ENCODE results near the gene CLDND2. TPM values are rescaled to one million over a fixed set of nuclear protein-coding genes. Genes with fewer than 3 reads are reported as not detected.

Gene CLDND2
- total RNA-seq, 1 donor from 2014 or later, result 5.1 TPM

GRCh38 chr19:51357952-51358351, 10.9 kb downstream of the CLDND2 start:
- intact Hi-C loops (cut with micrococcal nuclease), result no loop called here

DNA sequence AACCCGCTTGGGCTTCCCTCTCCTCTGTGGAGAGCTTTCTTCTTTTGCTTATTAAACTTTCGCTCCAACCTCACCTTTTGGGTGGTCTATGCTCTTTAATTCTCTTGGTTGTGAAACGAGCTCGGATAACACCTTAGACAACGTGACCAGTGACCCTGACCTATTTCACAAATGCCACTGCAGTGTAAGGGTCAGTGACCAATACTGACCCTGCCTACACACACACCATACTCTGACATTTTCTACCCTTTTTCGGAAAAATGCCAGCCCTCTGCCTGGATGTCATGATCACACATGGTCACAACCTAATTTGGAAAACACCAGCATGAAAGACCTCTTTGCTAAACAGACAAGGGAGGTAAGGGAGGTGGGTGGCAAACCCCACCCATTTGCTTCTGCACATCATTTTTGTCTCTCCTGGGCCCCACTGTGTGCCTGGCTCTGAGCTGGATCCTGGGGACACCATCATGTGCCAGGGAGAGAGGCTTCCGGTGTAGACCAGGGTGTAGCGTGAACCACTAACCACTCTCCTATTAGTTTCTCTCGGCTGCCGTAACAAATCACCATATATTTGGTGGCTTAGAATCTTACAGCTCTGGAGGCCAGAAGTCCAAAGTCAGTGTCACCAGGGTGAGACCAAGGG, 12.5 kb downstream of the CLDND2 start:
- intact Hi-C loops (cut with micrococcal nuclease), result no loop called here

- intact Hi-C loops (cut with micrococcal nuclease), result loop anchor here (1.0 kb wide), 1 partner anchor 13 kb away; no protein-coding TSS in a partner anchor
Observed at GRCh38 chr19:51354742-51355148, 14.1 kb downstream of the CLDND2 start.

DNA sequence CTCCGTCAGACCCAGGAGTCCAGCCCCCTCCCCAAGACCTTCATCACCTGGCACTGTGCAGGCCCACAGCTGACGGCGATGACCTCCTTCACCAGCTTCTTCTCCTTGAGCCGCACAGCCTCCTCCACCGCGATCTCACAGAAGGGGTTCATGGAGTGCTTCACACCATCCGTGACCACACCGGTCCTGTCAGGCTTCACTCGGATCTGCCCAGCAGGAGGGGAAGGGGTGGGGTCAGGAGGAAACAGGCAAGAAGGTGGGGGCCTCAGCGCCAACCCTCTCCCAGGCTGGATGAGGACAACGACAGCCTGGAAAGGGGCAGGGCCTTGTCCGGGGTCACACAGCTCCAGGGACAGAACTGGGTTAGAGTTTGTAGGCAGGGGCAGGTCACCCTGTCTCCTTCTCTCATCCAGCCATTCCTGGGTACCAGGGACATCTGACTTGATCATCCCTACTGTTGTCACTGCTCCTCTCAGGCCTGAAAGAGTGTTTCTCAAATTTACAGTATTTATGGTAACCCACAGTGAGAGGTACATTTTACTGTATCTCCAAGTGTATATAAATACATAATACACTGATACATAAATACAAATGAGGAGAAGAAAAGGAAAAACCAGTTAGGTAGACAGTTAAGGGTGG, 14.6 kb downstream of the CLDND2 start:
- intact Hi-C loops (cut with micrococcal nuclease), result no loop called here

GRCh38 chr19:51352783-51353360, 15.9 kb downstream of the CLDND2 start:
- intact Hi-C loops (cut with micrococcal nuclease), result no loop called here

DNA sequence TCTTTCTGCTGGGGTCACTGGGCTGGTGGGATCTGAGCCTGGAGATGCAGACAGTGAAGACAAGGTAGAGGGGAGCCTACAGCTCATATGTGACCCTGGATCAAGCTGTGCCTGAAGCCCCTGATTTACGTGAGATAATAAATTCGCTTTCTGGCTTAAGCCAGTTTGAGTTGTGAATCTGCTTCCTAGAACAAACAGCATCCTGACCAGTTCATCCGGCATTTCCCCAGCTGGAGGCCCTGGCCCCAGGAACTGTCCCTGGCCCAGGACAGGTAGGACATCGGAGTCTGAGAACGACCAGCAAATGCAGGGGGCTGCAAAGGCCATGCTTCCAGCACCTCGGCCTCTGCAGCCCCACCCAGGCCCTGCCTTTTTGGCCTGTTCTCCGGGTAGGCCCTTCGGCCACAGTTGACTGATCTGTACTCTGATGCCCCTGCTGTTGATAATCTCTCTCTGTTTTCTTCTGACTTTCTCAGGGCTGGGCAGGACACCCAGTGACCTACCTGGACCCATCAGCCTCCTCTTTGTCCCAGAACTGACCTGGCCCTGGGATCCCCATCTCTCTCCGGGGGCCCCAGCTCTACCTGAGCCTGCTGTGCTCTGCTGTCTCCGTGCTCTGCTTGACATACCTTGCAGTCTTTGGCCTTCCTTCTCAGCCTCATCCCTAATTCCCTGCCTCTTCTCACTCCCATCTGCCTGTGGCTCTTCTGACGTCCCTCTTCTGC, 17.4 kb downstream of the CLDND2 start:
- intact Hi-C loops (cut with micrococcal nuclease), result no loop called here

- intact Hi-C loops (cut with micrococcal nuclease), result no loop called here
Observed at GRCh38 chr19:51347209-51347928, 21.4 kb downstream of the CLDND2 start.

DNA sequence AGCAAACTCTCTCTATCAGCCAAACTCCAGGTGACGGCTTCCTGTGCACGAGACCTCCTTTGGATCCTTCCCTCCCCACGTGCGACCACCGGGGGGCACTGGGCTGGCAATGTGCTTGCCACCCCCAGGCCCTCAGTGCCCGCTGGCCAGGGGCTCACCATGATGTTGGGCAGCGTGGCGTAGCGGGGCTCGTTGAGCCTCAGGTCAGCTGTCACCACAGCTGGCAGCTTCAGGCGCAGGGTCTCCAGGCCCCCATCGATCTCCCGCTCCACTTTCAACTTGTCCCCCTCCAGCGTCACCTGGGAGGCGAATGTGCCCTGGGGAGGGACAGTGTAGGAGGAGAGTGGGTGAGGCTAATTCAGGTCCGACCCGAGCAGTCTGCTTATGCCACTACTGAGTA, 22.1 kb downstream of the CLDND2 start:
- intact Hi-C loops (cut with micrococcal nuclease), result no loop called here

GRCh38 chr19:51345076-51345620, 23.7 kb downstream of the CLDND2 start:
- intact Hi-C loops (cut with micrococcal nuclease), result no loop called here

DNA sequence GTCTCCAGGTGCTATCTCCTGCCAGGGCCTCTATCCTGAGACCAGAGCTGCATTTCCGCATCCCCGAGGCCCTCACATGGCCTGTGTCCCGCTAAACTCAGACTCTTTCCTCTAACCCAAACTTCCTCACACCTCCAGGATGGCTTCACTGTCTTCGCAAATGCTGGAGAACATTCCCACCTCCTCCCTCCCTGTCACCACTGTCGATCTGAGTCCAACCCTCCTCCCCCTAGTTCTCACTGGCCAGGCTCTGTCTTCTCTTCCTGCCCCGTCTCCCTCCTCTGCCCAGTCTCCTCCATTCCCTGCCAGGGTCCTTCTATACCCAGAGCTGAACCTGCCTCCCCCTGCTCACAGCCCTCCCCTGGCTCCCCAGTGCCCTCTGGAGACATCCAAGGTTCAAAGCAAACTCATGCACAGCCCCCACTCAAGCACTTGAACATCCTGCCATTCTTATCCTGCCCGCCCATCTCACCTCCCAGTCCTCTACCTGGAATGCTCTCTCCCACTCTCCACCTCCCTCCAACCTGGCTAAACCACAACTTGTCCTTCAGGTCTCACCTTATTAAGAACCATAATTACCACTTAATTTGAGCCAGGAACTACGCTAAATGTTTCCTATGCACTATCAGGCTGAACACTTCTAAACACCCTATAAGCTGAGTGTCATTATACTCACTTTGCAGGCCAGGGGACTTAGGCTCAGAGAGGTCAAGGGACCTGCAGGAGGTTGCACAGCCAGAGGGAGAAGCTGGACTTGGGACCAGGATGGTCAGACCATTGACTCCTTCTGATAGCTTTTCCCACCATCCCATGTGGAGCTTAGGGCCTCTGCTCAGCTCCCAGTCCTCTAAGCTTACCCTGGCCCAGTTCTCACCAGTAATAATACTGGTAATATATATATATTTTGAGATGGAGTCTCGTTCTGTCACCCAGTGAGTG, 25.9 kb downstream of the CLDND2 start:
- intact Hi-C loops (cut with micrococcal nuclease), result no loop called here

DNA sequence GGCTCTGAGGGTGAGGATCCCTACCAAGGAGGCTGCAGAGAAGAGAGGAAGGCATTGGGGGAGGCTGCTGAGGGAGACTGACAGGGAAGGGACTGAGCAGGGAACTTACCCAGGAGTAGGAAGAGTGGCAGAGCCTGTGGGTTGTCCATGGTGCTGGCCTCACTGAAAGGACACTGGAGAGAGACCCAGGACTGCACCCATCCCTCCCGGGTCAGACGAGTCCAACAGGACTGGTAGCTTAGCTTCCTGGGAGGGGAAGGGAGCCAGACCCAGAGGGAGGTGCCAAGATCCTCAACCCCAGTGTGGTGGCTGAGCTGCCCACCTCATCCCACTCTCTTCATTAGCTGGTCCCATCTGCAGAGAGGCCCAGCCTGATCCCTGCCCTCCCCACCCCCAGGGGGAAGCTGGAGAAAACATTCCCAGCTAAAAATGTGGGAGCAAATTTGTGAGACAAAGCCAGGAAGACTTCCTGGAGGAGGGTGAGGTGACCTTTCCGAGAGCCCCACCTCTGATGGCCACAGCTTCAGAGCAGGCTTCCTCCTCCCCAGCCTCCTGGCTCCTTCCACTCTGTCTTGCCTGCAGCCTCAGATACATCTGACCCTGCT, 26.7 kb downstream of the CLDND2 start, which contains the start of gene VSIG10L:
TSS of gene VSIG10L (minus strand) at position 164 of the 605 bp plus-strand sequence. CDS start at position 149, 15 bp downstream.
- intact Hi-C loops (cut with micrococcal nuclease), result no loop called here

- intact Hi-C loops (cut with micrococcal nuclease), result no loop called here
Observed at GRCh38 chr19:51341066-51341465, 27.7 kb downstream of the CLDND2 start.

DNA sequence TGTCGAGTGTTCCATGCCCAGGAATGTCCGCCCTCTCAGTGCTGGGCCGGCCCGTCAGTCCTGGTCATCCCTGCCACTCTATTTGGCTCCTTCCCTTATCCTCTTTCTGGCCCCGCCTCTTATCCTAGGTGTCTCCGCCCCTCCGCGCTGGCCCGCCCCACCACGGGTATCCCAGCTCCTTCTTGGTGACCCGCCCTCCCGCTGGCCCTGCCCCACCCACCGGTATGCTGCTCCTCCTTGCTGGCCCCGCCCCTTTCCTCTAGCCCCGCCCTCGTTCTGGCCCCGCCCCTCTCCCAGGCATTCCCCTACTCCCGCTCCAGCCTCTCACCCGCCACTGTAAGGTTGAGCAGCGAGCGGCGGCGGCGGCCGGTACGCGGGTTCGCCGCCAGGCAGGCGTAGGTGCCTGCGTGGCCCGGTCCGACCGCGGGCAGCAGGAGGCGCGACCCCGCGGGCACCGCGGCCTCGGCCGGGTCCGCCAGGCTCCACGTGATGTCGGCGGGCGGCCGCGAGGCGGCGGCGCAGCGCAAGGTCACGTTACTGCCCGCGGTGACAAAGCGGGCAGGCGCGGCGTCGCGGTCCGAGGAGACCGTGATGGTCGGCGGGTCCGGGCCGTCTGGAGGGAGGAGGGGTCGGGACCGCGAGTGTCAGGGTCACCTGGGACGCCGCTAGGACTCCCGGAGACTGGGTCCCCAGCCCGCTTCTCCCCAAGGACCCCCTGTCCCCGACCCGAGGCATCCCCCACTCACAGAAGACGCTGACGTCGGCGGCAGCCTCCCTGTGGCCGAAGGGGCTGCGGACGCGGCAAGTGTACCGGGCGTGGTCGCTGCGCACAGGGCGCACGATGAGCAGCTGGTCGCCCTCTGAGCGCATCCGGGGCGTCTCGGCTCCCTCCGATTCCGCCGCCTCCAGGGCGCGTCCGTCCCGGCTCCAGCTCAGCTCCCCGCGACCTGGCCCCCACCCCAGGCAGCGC, 28.8 kb downstream of the CLDND2 start:
- intact Hi-C loops (cut with micrococcal nuclease), result loop anchor here (1.0 to 5.0 kb wide), 7 partner anchors 13 to 317 kb away; no protein-coding TSS in a partner anchor

GRCh38 chr19:51339313-51339686, 29.5 kb downstream of the CLDND2 start:
- intact Hi-C loops (cut with micrococcal nuclease), result loop anchor here (1.0 to 5.0 kb wide), 7 partner anchors 12 to 318 kb away; no protein-coding TSS in a partner anchor

- intact Hi-C loops (cut with micrococcal nuclease), result loop anchor here (1.0 to 5.0 kb wide), 7 partner anchors 11 to 318 kb away; no protein-coding TSS in a partner anchor
Observed at GRCh38 chr19:51338563-51339312, 30.1 kb downstream of the CLDND2 start.

DNA sequence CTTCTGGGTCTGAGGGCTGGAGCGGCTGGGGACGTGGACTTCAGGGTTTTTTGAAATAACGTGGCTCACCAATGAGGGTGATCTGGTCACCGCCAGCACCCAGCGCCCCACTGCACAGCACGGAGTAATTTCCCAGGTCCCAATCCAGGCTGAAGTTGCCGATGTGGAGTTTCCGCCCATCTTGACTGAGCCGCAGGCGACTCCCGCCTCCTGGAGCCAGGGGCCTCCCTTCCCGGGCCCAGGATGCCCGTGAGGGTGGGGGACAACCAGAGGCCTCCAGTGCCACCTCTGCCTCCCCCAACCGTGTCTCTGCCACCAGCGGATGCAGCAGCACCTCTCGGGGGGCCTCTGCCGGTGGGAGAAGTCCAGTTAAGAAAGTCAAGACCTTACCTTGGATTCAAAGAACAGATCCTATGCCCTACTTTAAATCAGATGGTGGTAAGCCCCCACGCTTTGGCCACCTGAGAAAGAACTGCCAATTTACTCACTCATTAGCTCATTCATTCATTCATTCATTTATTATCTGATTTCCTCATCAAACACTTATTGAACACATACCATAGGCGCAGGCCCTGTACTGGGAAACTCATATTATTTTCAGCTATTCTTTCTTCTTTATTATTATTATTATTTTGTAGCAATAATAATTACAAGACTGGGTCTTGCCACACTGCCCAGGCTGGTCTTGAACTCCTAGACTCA, 30.8 kb downstream of the CLDND2 start:
- intact Hi-C loops (cut with micrococcal nuclease), result loop anchor here (2.0 to 5.0 kb wide), 3 partner anchors 69 to 319 kb away; no protein-coding TSS in a partner anchor

Measured in T-helper 2 cell treated with Interferon-gamma antibody and Interleukin-4, amounts not matched to agents 100 ng/mL and 5 ng/mL, for 36 hours (primary cell).